MM.1S (cell line): ENCODE results near the gene TMEM108.

Source experiments
- DNase-seq: peaks from one replicate; pipeline ENCODE4 v3.0.0-alpha.2; 2015
- H2AFZ ChIP-seq: fragments of 300-600 bp; sonication (generic); 2 replicates; pipeline ENCODE4 v1.6.0; 2016; ENCODE audit warnings: antibody characterized with exemption, low read length
- H3F3A ChIP-seq: fragments of 300-600 bp; sonication (generic); 2 replicates; pipeline ENCODE4 v1.6.1; 2016; ENCODE audit warnings: mild to moderate bottlenecking, antibody characterized with exemption, low read length, moderate library complexity, mixed read lengths; ENCODE audit not compliant: insufficient read depth
- H3K27ac ChIP-seq: fragments of 300-600 bp; sonication (generic); 2 replicates; pipeline ENCODE4 v1.5.1; 2016; ENCODE audit warnings: mild to moderate bottlenecking, low read length
- H3K27me3 ChIP-seq: fragments of 300-600 bp; sonication (generic); replicated peaks from 2 replicates; pipeline ENCODE4 v1.6.0; 2016; ENCODE audit warnings: low read length; ENCODE audit not compliant: insufficient read depth
- H3K36me3 ChIP-seq: fragments of 300-600 bp; sonication (generic); replicated peaks from 2 replicates; pipeline ENCODE4 v1.6.1; 2016; ENCODE audit warnings: mild to moderate bottlenecking, low read length, mixed read lengths; ENCODE audit not compliant: insufficient read depth
- H3K4me1 ChIP-seq: fragments of 300-600 bp; sonication (generic); 2 replicates; pipeline ENCODE4 v1.6.1; 2016; ENCODE audit warnings: low read length, mixed read lengths
- H3K4me2 ChIP-seq: fragments of 300-600 bp; sonication (generic); 2 replicates; pipeline ENCODE4 v1.6.0; 2016; ENCODE audit warnings: low read depth, low read length
- H3K4me3 ChIP-seq: fragments of 300-600 bp; sonication (generic); 2 replicates; pipeline ENCODE4 v1.5.1; 2016; ENCODE audit warnings: low read length, mixed read lengths
- H3K79me2 ChIP-seq: fragments of 300-600 bp; sonication (generic); 2 replicates; pipeline ENCODE4 v1.6.1; 2016; ENCODE audit warnings: mixed run types, low read length, mixed read lengths
- H3K9ac ChIP-seq: fragments of 300-600 bp; sonication (generic); 2 replicates; pipeline ENCODE4 v1.6.1; 2016; ENCODE audit warnings: low read length, mixed read lengths
- H3K9me2 ChIP-seq: fragments of 300-600 bp; sonication (generic); replicated peaks from 2 replicates; pipeline ENCODE4 v1.6.1; 2016; ENCODE audit warnings: mild to moderate bottlenecking, low read length, mixed read lengths; ENCODE audit not compliant: insufficient read depth
- H3K9me3 ChIP-seq: fragments of 300-600 bp; sonication (generic); replicated peaks from 2 replicates; pipeline ENCODE4 v1.6.1; 2016; ENCODE audit warnings: mild to moderate bottlenecking, low read length, mixed read lengths; ENCODE audit not compliant: insufficient read depth
- H4K20me1 ChIP-seq: fragments of 300-600 bp; sonication (generic); 2 replicates; pipeline ENCODE4 v1.6.1; 2016; ENCODE audit warnings: mild to moderate bottlenecking, low read length, moderate library complexity, mixed read lengths; ENCODE audit not compliant: insufficient read depth
- CTCF ChIP-seq: fragments of 300-600 bp; sonication (generic); IDR thresholded peaks from 2 replicates; pipeline ENCODE4 v1.5.1; 2016; ENCODE audit warnings: antibody characterized with exemption, low read length, mixed read lengths
- EZH2 ChIP-seq: fragments of 300-600 bp; sonication (generic); optimal IDR thresholded peaks from 2 replicates; pipeline ENCODE3; 2017; ENCODE audit warnings: low read depth, mild to moderate bottlenecking, antibody characterized with exemption, low read length, mixed read lengths
- EZH2phosphoT487 ChIP-seq: fragments of 300-600 bp; sonication (generic); IDR thresholded peaks from 2 replicates; pipeline ENCODE4 v1.6.1; 2018; ENCODE audit warnings: antibody characterized with exemption, low read length

The TMEM108 gene

GRCh38 chr3:133282236-133282635 lies 244.0 kb downstream of the TMEM108 start:
- Histone ChIP-seq H3K4me1 (no peaks in the 10 kb centered on the region), H3K9me2 (no peaks in the 10 kb centered on the region), H3K9ac (no peak overlapping the region), H3K27me3 (no peaks in the 10 kb centered on the region), H3K9me3 (no peaks in the 10 kb centered on the region), H3K79me2 (no peaks in the 10 kb centered on the region), H4K20me1 (no peaks in the 10 kb centered on the region), H3K4me3 (no peak overlapping the region), H2AFZ (no peak overlapping the region), H3K36me3 (no peaks in the 10 kb centered on the region), H3F3A (no peaks in the 10 kb centered on the region), H3K27ac (no peak overlapping the region), H3K4me2 (no peak overlapping the region)
- TF ChIP-seq EZH2phosphoT487, result no peak
- no peak for TF ChIP-seq EZH2
- TF ChIP-seq CTCF, result no peak
- DNase-seq, result no peak

- no peak for DNase-seq
- Histone ChIP-seq H3K9me3 (no peaks in the 10 kb centered on the region), H2AFZ (no peak overlapping the region), H3K27me3 (no peaks in the 10 kb centered on the region), H3K4me3 (no peak overlapping the region), H3K4me2 (no peak overlapping the region), H3K79me2 (no peaks in the 10 kb centered on the region), H3K36me3 (no peaks in the 10 kb centered on the region), H3K27ac (no peak overlapping the region), H3K9me2 (no peaks in the 10 kb centered on the region), H3K9ac (no peak overlapping the region), H4K20me1 (no peaks in the 10 kb centered on the region), H3F3A (no peaks in the 10 kb centered on the region), H3K4me1 (no peaks in the 10 kb centered on the region)
- TF ChIP-seq CTCF, result no peak
- no peak for TF ChIP-seq EZH2phosphoT487
- TF ChIP-seq EZH2, result no peak
These were observed 246.0 kb downstream of the TMEM108 start for GRCh38 chr3:133283958-133284807.

- TF ChIP-seq EZH2 (no peak), CTCF (no peak), EZH2phosphoT487 (no peak)
- Histone ChIP-seq H3K4me3 (no peak overlapping the region), H3K9me3 (no peaks in the 10 kb centered on the region), H3K79me2 (no peaks in the 10 kb centered on the region), H3K4me1 (no peaks in the 10 kb centered on the region), H3K9me2 (no peaks in the 10 kb centered on the region), H4K20me1 (no peaks in the 10 kb centered on the region), H3F3A (no peaks in the 10 kb centered on the region), H2AFZ (no peak overlapping the region), H3K4me2 (no peak overlapping the region), H3K27me3 (no peaks in the 10 kb centered on the region), H3K9ac (no peak overlapping the region), H3K27ac (no peak overlapping the region), H3K36me3 (no peaks in the 10 kb centered on the region)
- no peak for DNase-seq
These were observed 251.1 kb downstream of the TMEM108 start for GRCh38 chr3:133289322-133289721.
